NB4 (cell line): ENCODE results near the gene TARS1.

Experiments
- CTCF ChIP-seq: IDR thresholded peaks from one replicate; pipeline ENCODE4 v1.5.1; 2012; ENCODE audit warnings: low read depth, low read length
- MAX ChIP-seq: IDR thresholded peaks from 2 replicates; pipeline ENCODE4 v1.6.1; 2011; ENCODE audit warnings: low read depth, low read length
- MYC ChIP-seq: IDR thresholded peaks from 2 replicates; pipeline ENCODE4 v1.6.1; 2011; ENCODE audit warnings: low read depth, low read length
- POLR2A ChIP-seq: IDR thresholded peaks from 2 replicates; pipeline ENCODE4 v1.6.1; 2011; ENCODE audit warnings: mild to moderate bottlenecking; ENCODE audit not compliant: insufficient read length; ENCODE audit errors: extremely low read depth

- TF ChIP-seq CTCF, result no peak
- no peak for TF ChIP-seq POLR2A
- no peak for TF ChIP-seq MAX
- no peak for TF ChIP-seq MYC
These were observed 60.5 kb downstream of the TARS1 start for GRCh38 chr5:33501260-33501659.
